Calu3 (cell line): Measurements from ENCODE around the gene ALK. TPM values are rescaled to one million over a fixed set of nuclear protein-coding genes. Genes with fewer than 3 reads are reported as not detected.

Experiments used
- BruUV-seq: library from RNA; stranded (reverse); fragments of 400-500 nt; replicated peaks from 2 replicates; lab custom pipeline; 2021; lab: Mats Ljungman, UMichigan
- CTCF ChIA-PET: fragments of 300-600 bp; sonication (Branson Sonifier 250); formaldehyde crosslinking; loops from one replicate; lab custom pipeline; 2022; ENCODE audit warnings: antibody characterized with exemption; lab: Charles Lee
- DNase-seq: peaks from one replicate; pipeline ENCODE4 v3.0.0; 2022
- H3K27ac Mint-ChIP-seq: one replicate; pipeline ENCODE4 v1.8.0; 2022; ENCODE audit warnings: mixed read lengths; ENCODE audit not compliant: unreplicated experiment
- H3K27me3 Mint-ChIP-seq: one replicate; pipeline ENCODE4 v1.8.0; 2022; ENCODE audit warnings: mixed read lengths; ENCODE audit not compliant: unreplicated experiment
- H3K36me3 Mint-ChIP-seq: one replicate; pipeline ENCODE4 v1.8.0; 2022; ENCODE audit warnings: mild to moderate bottlenecking, moderate library complexity, mixed read lengths; ENCODE audit not compliant: insufficient read depth, unreplicated experiment
- H3K4me1 Mint-ChIP-seq: one replicate; pipeline ENCODE4 v1.8.0; 2022; ENCODE audit warnings: mild to moderate bottlenecking, low read depth, mixed read lengths; ENCODE audit not compliant: unreplicated experiment
- H3K4me3 Mint-ChIP-seq: one replicate; pipeline ENCODE4 v1.8.0; 2022; ENCODE audit warnings: mild to moderate bottlenecking, low read depth, moderate library complexity, mixed read lengths; ENCODE audit not compliant: unreplicated experiment
- H3K9me3 Mint-ChIP-seq: one replicate; pipeline ENCODE4 v1.8.0; 2022; ENCODE audit warnings: low read depth, mixed read lengths; ENCODE audit not compliant: unreplicated experiment
- CTCF ChIP-seq: fragments of 200-600 bp; IDR thresholded peaks from one replicate; pipeline ENCODE4 v1.8.0; 2022; ENCODE audit warnings: antibody characterized with exemption; ENCODE audit not compliant: unreplicated experiment
- intact Hi-C: fragments of 100-400 bp; cut with micrococcal nuclease; formaldehyde crosslinking; loops from one replicate; pipeline ENCODE4 v1.10.0; 2022; ENCODE audit not compliant: unreplicated experiment
- total RNA-seq: library from RNA; stranded (reverse); gene quantifications from 2 replicates; pipeline ENCODE4 v1.2.3, GENCODE V29; 2022

Gene ALK
- total RNA-seq, 1 experiment from 2014 or later: not detected

- CTCF ChIA-PET: no interaction called here
Measured at GRCh38 chr2:29516767-29517166, 404.6 kb downstream of the ALK start.

GRCh38 chr2:29509878-29510277 lies 411.5 kb downstream of the ALK start:
- CTCF ChIA-PET: no interaction called here
- peaks cover 60% of the 10 kb centered on the region for H3K27me3 Mint-ChIP-seq
- no peak for DNase-seq
- intact Hi-C loops: no loop called here
- H3K4me3 Mint-ChIP-seq: no peak overlapping the region
- peaks cover 4% of the 10 kb centered on the region for H3K36me3 Mint-ChIP-seq
- no TSS peak for BruUV-seq
- no peak overlapping the region for H3K27ac Mint-ChIP-seq
- H3K4me1 Mint-ChIP-seq: no peaks in the 10 kb centered on the region
- no peaks in the 10 kb centered on the region for H3K9me3 Mint-ChIP-seq
- TF ChIP-seq CTCF: no peak

More at GRCh38 chr2:29516767-29517166, 404.6 kb downstream of the ALK start:
- Mint-ChIP-seq H3K4me1 (no peaks in the 10 kb centered on the region), H3K4me3 (no peak overlapping the region), H3K9me3 (peaks cover 3% of the 10 kb centered on the region), H3K36me3 (no peaks in the 10 kb centered on the region), H3K27me3 (peaks cover 78% of the 10 kb centered on the region), H3K27ac (no peak overlapping the region)
- BruUV-seq: no TSS peak
- no peak for DNase-seq
- intact Hi-C loops: no loop called here
- TF ChIP-seq CTCF: no peak

GRCh38 chr2:29509397-29509796 lies 412.0 kb downstream of the ALK start:
- intact Hi-C loops: no loop called here
- no peak for TF ChIP-seq CTCF
- BruUV-seq: no TSS peak
- Mint-ChIP-seq H3K4me1 (no peaks in the 10 kb centered on the region), H3K9me3 (no peaks in the 10 kb centered on the region), H3K36me3 (peaks cover 4% of the 10 kb centered on the region), H3K27ac (no peak overlapping the region), H3K4me3 (no peak overlapping the region), H3K27me3 (peaks cover 55% of the 10 kb centered on the region)
- CTCF ChIA-PET: no interaction called here
- DNase-seq: no peak

- Mint-ChIP-seq H3K27me3 (peaks cover 31% of the 10 kb centered on the region), H3K36me3 (peaks cover 4% of the 10 kb centered on the region), H3K4me1 (no peaks in the 10 kb centered on the region), H3K27ac (no peak overlapping the region), H3K9me3 (no peaks in the 10 kb centered on the region), H3K4me3 (no peak overlapping the region)
- no peak for DNase-seq
- CTCF ChIA-PET: no interaction called here
- no TSS peak for BruUV-seq
- intact Hi-C loops: no loop called here
- TF ChIP-seq CTCF: no peak
Measured at GRCh38 chr2:29504746-29505145, 416.6 kb downstream of the ALK start.
